T-helper 17 cell (primary cell): ENCODE results near the gene TYROBP. TPM values are rescaled to one million over a fixed set of nuclear protein-coding genes. Genes with fewer than 3 reads are reported as not detected.

Source experiments
- ATAC-seq: fragments of 150-1000 bp; cut with Tn5 transposase; 2 replicates; pipeline ENCODE4 v1.10.0; 2021; ENCODE audit warnings: mild to moderate bottlenecking, moderate library complexity
- DNase-seq, 3 donors: peaks; one replicate each; pipeline versions ENCODE4 v3.0.0 to v3.0.0-alpha.2; 2020 to 2021
- H3K9me3 ChIP-seq: one replicate; pipeline ENCODE4 v1.7.0; 2013; ENCODE audit warnings: low read length, mild to moderate bottlenecking; ENCODE audit not compliant: control insufficient read depth, poor library complexity, severe bottlenecking
- H3K27ac Mint-ChIP-seq: one replicate; pipeline ENCODE4 v1.8.0; 2022; ENCODE audit warnings: mild to moderate bottlenecking, moderate library complexity, mixed read lengths
- H3K27me3 Mint-ChIP-seq: one replicate; pipeline ENCODE4 v1.8.0; 2022; ENCODE audit warnings: mixed read lengths
- H3K36me3 Mint-ChIP-seq: one replicate; pipeline ENCODE4 v1.8.0; 2022; ENCODE audit warnings: low read depth, mixed read lengths
- H3K4me1 Mint-ChIP-seq: one replicate; pipeline ENCODE4 v1.8.0; 2022; ENCODE audit warnings: mild to moderate bottlenecking, mixed read lengths
- H3K4me3 Mint-ChIP-seq: one replicate; pipeline ENCODE4 v1.8.0; 2022; ENCODE audit warnings: mild to moderate bottlenecking, moderate library complexity, mixed read lengths
- total RNA-seq, 4 donors: library from RNA in 2 of 4; stranded (reverse) in 2 of 4; gene quantifications; one replicate each; pipeline ENCODE4 v1.2.3 and lab custom pipeline; 2022 to 2026

Gene TYROBP
- total RNA-seq, 2 donors from 2014 or later: 5.9 to 16.7 TPM

DNA sequence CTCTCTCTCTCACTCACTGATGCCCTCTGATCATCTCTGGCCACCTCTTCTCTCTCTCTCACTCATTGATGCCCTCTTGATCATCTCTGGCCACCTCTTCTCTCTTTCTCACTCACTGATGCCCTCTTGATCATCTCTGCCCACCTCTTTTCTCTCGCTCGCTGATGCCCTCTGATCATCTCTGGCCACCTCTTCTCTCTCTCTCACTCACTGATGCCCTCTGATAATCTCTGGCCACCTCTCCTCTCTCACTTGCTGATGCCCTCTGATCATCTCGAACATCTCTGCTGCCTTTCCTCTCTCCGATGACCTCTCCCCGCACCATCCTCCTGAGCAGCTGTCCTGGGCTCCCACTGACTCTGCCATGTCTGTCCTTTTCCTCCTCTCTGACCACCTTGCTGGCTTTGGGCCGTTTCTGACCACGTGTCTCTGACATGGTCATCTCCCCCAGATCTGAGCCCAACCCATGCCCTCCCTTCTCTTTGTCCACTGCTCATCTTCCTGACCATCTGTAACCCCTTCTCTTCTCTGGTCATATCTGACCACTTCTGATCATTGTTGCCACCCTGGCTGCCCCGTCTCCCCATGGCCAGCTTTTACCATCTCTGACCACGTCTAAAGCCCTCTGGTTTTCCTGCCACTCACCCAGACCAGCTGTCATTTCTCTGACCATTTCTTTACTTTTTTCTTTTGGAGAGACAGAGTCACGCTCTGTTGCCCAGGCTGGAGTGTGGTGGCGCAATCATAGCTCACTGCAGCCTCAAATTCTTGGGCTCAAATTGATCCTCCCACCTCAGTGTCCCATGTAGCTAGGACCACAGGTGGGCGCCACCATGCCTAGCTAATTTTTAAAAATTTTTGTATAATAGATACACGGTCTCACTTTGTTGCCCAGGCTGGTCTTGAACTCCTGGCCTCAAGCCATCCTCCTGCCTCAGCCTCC, 30.5 kb upstream of the TYROBP start:
- ATAC-seq: no peak
- H3K9me3 ChIP-seq: no peaks in the 10 kb centered on the region
- peak overlapping the region; percentile 87 for H3K27ac Mint-ChIP-seq

DNA sequence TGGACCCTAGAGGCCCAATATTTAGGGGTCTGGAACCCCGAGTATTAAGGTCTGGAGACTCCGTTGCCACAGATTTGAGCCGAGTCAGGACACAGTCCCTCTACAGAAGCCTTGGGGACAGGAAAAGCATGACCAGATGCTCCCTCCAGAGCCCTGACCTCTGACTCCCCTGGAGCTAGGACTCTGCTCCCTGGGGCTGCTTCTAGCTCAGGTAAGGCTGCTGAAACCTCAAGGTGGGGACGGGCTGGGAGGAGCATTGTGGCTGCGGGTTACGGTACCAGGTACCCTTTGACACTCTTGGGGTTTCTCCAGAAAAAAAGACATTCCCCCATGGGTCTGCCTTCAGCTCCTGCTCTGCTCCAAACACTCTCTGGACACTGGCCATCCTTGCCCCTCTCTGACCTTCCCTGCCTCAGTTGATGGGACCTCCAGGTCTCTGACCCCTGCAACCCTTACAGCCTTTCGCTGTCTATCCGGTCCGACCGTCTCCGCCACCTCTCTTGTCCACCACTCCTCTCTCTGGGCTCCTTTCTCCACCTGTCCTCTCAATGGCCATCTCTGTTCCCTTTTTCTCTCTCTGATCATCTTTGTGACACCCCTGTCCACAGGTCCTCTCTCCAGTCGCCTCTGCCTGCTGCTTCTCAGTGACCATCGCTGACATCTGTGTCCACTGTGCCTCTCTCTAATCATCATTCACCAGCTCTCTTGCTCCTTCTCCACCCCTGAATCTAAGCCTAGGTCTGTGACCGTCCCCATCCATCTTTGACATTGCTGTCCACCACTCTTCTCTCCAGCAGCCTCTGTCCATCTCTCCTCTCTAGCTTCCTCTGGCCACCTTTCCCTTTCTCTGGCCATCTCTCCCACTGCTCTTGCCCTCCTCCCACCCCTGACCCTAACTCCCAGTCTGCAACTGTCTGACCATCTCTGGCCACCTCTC, 29.5 kb upstream of the TYROBP start:
- H3K9me3 ChIP-seq: no peaks in the 10 kb centered on the region
- Mint-ChIP-seq H3K4me1 (peaks cover 32% of the 10 kb centered on the region), H3K4me3 (peak overlapping the region; percentile 100), H3K27ac (peak overlapping the region; percentile 87), H3K36me3 (peaks cover 22% of the 10 kb centered on the region), H3K27me3 (no peaks in the 10 kb centered on the region)
- peak; percentile 61 for ATAC-seq
- DNase-seq: no peak

More for the DNA sequence above, 30.5 kb upstream of the TYROBP start:
- Mint-ChIP-seq H3K27me3 (no peaks in the 10 kb centered on the region), H3K36me3 (peaks cover 27% of the 10 kb centered on the region), H3K4me1 (peaks cover 38% of the 10 kb centered on the region), H3K4me3 (peak overlapping the region; percentile 100)
- DNase-seq: no peak

DNA sequence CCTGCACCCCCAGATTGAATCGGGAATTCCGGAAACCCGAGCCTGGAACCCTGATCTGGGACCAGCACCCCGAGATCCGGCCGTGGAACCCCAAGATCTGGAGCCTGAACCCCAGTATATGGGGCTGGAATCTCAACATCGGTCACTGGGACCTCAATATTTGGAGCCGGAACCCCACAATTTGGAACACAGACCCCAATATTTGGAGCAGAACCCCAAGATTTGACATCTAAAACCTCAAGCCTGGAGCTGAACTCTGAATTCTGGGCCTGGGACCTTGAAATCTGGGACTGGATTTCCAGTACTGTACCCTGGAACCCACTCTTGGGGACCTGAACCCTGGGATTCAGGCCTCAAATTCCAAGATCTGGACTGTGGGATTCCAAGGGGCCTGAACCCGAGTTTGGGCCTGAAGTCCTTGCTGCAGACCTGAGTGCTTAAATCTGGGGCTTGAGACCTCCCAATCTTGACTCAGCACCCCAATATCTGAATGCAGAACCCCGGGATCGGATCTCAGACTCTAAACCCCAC, 28.7 kb upstream of the TYROBP start:
- no peaks in the 10 kb centered on the region for H3K9me3 ChIP-seq
- DNase-seq (no peak), ATAC-seq (no peak)
- H3K4me1 Mint-ChIP-seq: peaks cover 32% of the 10 kb centered on the region
- H3K27ac Mint-ChIP-seq: peak overlapping the region; percentile 96
- H3K4me3 Mint-ChIP-seq: peak overlapping the region; percentile 100
- peaks cover 22% of the 10 kb centered on the region for H3K36me3 Mint-ChIP-seq
- no peaks in the 10 kb centered on the region for H3K27me3 Mint-ChIP-seq

DNA sequence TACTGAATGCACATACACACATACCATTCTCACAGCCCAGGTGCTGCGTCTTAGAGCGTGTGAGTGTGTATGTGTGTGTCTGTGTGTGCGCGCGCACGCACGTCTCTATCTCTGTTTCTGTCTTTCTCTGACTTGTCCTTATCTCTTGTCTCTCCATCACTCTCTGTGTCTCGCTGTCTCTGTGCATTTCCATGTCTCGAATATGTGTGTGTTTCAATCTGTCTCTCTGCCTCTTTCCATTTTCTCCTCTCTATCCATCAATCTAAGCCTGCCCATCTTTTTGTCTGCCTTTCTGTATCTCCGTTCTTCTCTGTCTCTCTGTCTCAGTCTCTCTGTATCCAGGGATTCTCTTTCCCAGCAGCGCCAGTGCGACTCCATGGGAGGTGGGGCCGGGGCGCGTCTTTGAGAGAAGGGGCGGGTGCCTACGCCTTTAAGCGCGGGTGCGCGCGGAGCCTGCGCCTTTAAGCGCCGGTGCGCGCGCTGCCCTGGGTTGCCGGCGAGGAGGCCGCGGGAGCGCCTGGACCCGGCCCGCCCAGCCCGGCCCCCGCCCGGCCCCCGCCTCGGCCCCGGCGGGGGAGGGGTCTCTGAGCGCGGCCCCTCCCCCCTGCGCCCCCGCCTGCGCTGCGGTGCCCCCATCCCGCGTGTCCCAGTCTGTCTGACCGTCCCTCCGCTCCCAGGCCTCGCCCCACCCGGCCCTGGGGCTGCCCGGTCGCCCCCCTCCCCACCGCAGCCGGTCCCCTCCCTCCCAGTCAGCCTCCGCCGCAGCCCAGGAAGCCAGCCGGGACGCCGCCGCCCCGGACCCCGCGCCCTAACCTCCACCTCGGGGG, 28.0 kb upstream of the TYROBP start, which contains the start of gene LRFN3:
Gene LRFN3, plus strand, starts transcription at position 464 of the 827 bp plus-strand sequence. CDS start 3,052 bp downstream, outside the sequence.
- H3K9me3 ChIP-seq: no peaks in the 10 kb centered on the region
- H3K27me3 Mint-ChIP-seq: no peaks in the 10 kb centered on the region
- H3K27ac Mint-ChIP-seq: peak within 1 kb of the TSS; percentile 96
- peak within 1 kb of the TSS; percentile 100 for H3K4me3 Mint-ChIP-seq
- H3K4me1 Mint-ChIP-seq: peaks cover 35% of the 10 kb centered on the region
- DNase-seq: peak in 2 of 3 donors; percentile 36 to 40
- H3K36me3 Mint-ChIP-seq: peaks cover 20% of the 10 kb centered on the region
- no peak for ATAC-seq

DNA sequence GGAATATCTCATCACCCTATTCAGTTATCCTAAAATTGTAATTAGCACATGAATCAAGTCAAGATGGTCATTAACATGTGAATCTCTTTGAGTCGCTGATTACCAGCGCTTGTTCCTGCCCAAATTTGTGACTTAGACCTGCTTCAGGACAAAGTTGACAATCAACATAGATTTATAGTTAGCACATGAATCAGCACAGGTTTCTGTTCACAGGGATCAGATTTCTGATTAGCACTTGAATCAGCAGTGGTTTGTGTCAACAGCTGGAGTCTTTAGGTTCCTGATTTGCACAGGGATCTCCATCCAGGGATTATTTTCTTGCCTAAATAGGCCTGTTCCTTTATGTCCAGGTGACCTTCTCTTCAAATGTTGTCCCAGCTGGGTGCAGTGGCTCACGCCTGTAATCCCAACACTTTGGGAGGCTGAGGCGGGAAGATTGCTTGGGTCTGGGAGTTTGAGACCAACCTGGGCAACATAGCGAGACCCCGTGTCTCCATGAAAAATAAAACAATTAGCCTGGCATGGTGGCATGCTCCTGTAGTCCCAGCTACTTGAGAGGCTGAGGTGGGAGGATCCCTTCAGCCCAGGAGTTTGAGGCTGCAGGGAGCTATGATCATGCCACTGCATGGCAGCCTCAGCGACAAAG, 24.3 kb upstream of the TYROBP start:
- Mint-ChIP-seq H3K36me3 (peaks cover 3% of the 10 kb centered on the region), H3K27ac (no peak overlapping the region), H3K4me3 (no peak overlapping the region), H3K4me1 (peaks cover 27% of the 10 kb centered on the region), H3K27me3 (no peaks in the 10 kb centered on the region)
- no peaks in the 10 kb centered on the region for H3K9me3 ChIP-seq
- no peak for DNase-seq
- no peak for ATAC-seq

DNA sequence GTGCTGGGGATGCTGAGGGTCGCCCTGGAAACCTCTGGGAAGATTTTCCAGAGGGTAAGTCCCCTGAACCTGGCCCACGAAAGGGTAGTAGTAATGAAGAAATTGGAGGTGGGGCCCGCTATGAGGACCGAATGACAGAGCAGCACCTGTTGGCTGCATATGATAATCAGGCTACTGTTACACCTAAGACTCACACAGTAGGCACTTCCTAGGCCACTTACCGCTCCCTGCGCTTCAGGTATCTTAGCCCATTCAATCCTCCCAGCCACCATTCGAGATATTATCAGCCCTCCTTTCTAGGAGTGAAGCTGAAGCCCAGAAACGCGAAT, 23.7 kb upstream of the TYROBP start:
- Mint-ChIP-seq H3K36me3 (peaks cover 3% of the 10 kb centered on the region), H3K4me1 (peaks cover 24% of the 10 kb centered on the region), H3K4me3 (peak overlapping the region; percentile 83), H3K27ac (no peak overlapping the region), H3K27me3 (no peaks in the 10 kb centered on the region)
- H3K9me3 ChIP-seq: no peaks in the 10 kb centered on the region
- ATAC-seq (peak; percentile 2), DNase-seq (no peak)

DNA sequence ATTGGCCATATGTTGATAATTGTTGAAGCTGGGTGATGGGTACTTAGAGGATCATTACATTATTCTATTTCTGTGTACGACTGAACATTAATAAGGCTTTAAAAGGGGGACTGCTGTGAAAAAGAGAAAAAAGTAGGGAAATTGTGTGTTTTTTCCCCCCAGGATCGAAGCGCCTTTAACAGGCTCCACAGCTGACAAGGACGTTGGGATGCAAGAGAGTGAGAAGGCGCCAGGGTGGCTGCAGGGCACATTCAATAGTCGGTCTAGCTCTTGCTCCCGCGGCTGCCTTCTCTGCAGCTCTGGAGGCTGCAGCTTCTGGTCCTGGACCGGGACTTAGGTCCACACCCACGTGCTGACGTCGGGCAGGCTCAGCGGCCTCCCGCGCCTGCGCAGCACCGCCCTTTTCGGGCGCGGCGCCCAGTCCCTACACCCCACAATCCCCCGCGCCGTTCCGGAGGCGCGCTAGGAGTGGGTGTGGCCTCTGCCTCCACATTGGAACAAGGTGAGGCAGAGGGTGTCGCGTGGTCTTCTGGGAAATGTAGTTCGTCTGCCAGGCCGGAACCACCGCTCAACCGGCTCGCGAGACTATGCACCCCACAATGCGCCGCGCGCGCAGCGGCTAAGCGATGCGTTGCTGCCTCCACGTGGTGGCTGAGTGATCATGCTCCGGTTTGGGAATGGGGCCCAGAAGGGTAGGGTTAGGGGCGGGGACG, 23.2 kb upstream of the TYROBP start:
- peak; percentile 98 to 99 (median 99) for DNase-seq
- no peaks in the 10 kb centered on the region for H3K9me3 ChIP-seq
- Mint-ChIP-seq H3K27me3 (no peaks in the 10 kb centered on the region), H3K27ac (peak overlapping the region; percentile 93), H3K36me3 (peaks cover 3% of the 10 kb centered on the region), H3K4me1 (peaks cover 28% of the 10 kb centered on the region), H3K4me3 (peak overlapping the region; percentile 83)
- ATAC-seq: peak; percentile 96

DNA sequence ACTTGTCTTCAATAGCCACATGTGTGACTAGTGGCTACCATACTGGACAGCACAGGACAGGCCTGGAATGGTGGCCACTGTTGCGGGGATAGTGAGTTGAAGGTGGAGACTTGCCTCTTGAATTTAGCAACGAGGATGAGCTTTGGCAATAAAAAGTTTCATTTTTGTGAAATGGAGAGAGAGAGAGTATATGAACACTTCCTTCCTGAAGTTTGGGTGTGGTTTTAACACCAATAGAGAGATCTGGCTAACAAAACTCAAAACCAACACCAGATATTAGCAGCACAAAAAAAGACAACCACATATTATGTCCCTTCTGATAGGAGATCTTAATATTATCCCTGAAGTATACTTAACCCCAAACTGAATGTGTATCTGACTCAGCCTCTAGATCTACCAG, 21.8 kb upstream of the TYROBP start:
- Mint-ChIP-seq H3K4me1 (peaks cover 20% of the 10 kb centered on the region), H3K27ac (peak overlapping the region; percentile 93), H3K27me3 (no peaks in the 10 kb centered on the region), H3K4me3 (peak overlapping the region; percentile 76), H3K36me3 (no peaks in the 10 kb centered on the region)
- no peak for ATAC-seq
- no peak for DNase-seq
- no peaks in the 10 kb centered on the region for H3K9me3 ChIP-seq

DNA sequence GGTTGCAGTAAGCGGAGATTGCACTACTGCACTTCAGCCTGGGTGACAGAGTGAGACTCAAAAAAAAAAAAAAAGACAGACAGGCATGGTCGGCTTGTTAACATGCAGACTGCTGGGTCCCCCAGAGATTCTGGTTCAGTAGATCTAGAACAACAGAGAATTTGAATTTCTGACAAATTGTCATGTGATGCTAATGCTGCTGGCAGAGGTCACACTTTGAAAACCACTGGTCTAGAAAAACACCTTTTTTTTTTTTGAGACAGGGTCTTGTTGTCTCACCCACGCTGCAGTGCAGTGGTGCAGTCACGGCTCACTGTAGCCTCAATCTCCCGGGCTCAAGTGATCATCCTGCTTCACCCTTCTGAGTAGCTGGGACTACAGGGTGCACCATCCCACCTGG, 20.4 kb upstream of the TYROBP start:
- Mint-ChIP-seq H3K36me3 (no peaks in the 10 kb centered on the region), H3K4me3 (no peak overlapping the region), H3K27ac (no peak overlapping the region), H3K4me1 (peaks cover 20% of the 10 kb centered on the region), H3K27me3 (no peaks in the 10 kb centered on the region)
- DNase-seq (no peak), ATAC-seq (no peak)
- no peaks in the 10 kb centered on the region for H3K9me3 ChIP-seq

DNA sequence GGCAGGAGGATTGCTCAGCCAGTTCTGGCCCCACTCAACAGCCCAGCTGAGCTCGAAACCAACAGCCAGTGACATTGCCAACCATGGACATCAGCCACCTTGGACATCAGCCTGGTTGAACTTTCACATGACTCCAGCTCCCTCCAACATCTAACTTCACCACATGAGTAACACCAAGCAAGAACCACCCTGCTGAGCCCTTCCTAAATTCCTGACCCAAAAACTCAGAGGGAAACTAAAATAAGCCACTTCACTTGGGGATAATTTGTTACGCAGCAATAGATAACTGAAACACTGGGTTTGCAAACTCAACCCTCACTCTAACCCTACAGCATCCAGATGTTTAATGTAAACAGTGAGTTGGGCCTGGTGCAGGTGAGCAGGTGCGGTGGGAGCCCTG, 17.4 kb upstream of the TYROBP start:
- no peak for ATAC-seq
- Mint-ChIP-seq H3K36me3 (no peaks in the 10 kb centered on the region), H3K27me3 (no peaks in the 10 kb centered on the region), H3K4me3 (no peak overlapping the region), H3K27ac (no peak overlapping the region), H3K4me1 (peaks cover 10% of the 10 kb centered on the region)
- H3K9me3 ChIP-seq: no peaks in the 10 kb centered on the region
- no peak for DNase-seq

DNA sequence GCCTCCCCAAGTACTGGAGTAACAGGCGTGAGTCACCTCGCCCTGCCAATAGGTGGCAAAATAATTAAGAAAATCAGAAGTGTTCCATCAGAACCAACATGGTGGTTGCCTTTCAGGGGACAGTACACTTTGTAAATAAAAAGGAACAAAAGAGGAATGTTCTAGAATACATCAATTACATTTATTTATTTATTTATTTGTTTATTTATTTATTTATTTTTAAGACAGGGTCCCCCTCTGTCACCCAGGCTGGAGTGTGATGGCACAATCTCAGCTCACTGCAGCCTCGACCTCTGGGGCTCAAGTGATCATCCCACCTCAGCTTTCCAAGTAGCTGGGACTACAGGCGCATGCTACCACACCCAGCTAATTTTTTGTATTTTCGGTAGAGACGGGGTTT, 12.9 kb upstream of the TYROBP start:
- no peaks in the 10 kb centered on the region for H3K9me3 ChIP-seq
- H3K27me3 Mint-ChIP-seq: no peaks in the 10 kb centered on the region
- H3K27ac Mint-ChIP-seq: no peak overlapping the region
- H3K4me1 Mint-ChIP-seq: no peaks in the 10 kb centered on the region
- DNase-seq (no peak), ATAC-seq (no peak)
- H3K4me3 Mint-ChIP-seq: no peak overlapping the region
- peaks cover 2% of the 10 kb centered on the region for H3K36me3 Mint-ChIP-seq
